Activated gamma-delta T cell (primary cell): ENCODE results near the gene ACSL3.
"Not testable (repeated sequence)": the region's sequence is repeated elsewhere in the genome, so short reads cannot be mapped to it uniquely, and the experiment has no call there.

ENCODE experiments used
- DNase-seq: peaks from one replicate; lab custom pipeline; 2025; lab: John Stamatoyannopoulos, UW

Gene ACSL3

GRCh38 chr2:222851956-222852617 lies 8.7 kb upstream of the ACSL3 start:
- no peak for DNase-seq

- no peak for DNase-seq
Observed at GRCh38 chr2:222854773-222855700, 5.8 kb upstream of the ACSL3 start.

- DNase-seq, result no peak
Observed at GRCh38 chr2:222859786-222860612, 837 bp upstream of the ACSL3 start.

GRCh38 chr2:222861411-222862105 lies 722 bp downstream of the ACSL3 start:
- DNase-seq, result peak; percentile 55

- DNase-seq, result no peak
Observed at GRCh38 chr2:222862106-222862908, 1.5 kb downstream of the ACSL3 start.

- DNase-seq, result no peak
Observed at GRCh38 chr2:222862909-222863544, 2.2 kb downstream of the ACSL3 start.

- no peak for DNase-seq
Observed at GRCh38 chr2:222864296-222864695, 3.5 kb downstream of the ACSL3 start.

GRCh38 chr2:222865301-222865700 lies 4.5 kb downstream of the ACSL3 start:
- no peak for DNase-seq

GRCh38 chr2:222866358-222866960 lies 5.6 kb downstream of the ACSL3 start:
- no peak for DNase-seq

GRCh38 chr2:222868560-222869251 lies 7.9 kb downstream of the ACSL3 start:
- not testable (repeated sequence) for DNase-seq

GRCh38 chr2:222869252-222869560 lies 8.4 kb downstream of the ACSL3 start:
- DNase-seq, result no peak

GRCh38 chr2:222871291-222871690 lies 10.5 kb downstream of the ACSL3 start:
- DNase-seq, result no peak

GRCh38 chr2:222872551-222872950 lies 11.7 kb downstream of the ACSL3 start:
- no peak for DNase-seq

GRCh38 chr2:222875482-222875881 lies 14.6 kb downstream of the ACSL3 start:
- DNase-seq, result no peak

GRCh38 chr2:222876947-222877346 lies 16.1 kb downstream of the ACSL3 start:
- no peak for DNase-seq

- DNase-seq, result no peak
Observed at GRCh38 chr2:222877556-222878300, 16.9 kb downstream of the ACSL3 start.

- no peak for DNase-seq
Observed at GRCh38 chr2:222878301-222878876, 17.6 kb downstream of the ACSL3 start.

- DNase-seq, result no peak
Observed at GRCh38 chr2:222878877-222879603, 18.2 kb downstream of the ACSL3 start.
